ENCODE data around the gene IRF4.

Gene IRF4

DNA sequence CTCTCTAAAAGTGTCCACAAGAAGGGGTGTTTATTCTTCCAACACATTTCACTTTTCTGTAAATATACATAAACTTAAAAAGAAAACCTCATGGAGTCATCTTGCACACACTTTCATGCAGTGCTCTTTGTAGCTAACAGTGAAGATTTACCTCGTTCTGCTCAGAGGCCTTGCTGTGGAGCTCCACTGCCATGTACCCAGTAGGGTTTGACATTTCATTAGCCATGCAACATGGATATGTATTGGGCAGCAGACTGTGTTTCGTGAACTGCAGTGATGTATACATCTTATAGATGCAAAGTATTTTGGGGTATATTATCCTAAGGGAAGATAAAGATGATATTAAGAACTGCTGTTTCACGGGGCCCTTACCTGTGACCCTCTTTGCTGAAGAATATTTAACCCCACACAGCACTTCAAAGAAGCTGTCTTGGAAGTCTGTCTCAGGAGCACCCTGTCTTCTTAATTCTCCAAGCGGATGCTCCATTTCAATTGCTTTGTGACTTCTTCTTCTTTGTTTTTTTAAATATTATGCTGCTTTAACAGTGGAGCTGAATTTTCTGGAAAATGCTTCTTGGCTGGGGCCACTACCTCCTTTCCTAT lies 17.9 kb downstream of the IRF4 start:
- H2BK5ac ChIP-seq (ENCODE audit: low read depth, low read length, poor library complexity), result no peak overlapping the region
- H3K79me2 ChIP-seq (ENCODE audit: control insufficient read depth, insufficient read depth, low read length, poor library complexity), result no peaks in the 10 kb centered on the region
- H3K4me3 ChIP-seq (ENCODE audit: low read depth, low read length), result no peak overlapping the region
- no peak overlapping the region for H3K23ac ChIP-seq (ENCODE audit: low read length)
- H3K79me1 ChIP-seq (ENCODE audit: low read length), result no peaks in the 10 kb centered on the region
- no peak overlapping the region for H2BK120ac ChIP-seq (ENCODE audit: insufficient read depth, low read length, poor library complexity)
- H2AK5ac ChIP-seq (ENCODE audit: low read length), result no peak overlapping the region
- WGBS (ENCODE audit: extremely low coverage, insufficient coverage, insufficient read length), result no CpG with 5 or more reads among the region's 4 CpGs
- H3K36me3 ChIP-seq (ENCODE audit: control insufficient read depth in 1 of 2, insufficient read depth in 2 of 2, low read length in 2 of 2), result no peaks in the 10 kb centered on the region
- H4K8ac ChIP-seq (ENCODE audit: low read depth, low read length), result no peak overlapping the region
- H2AFZ ChIP-seq (ENCODE audit: insufficient read depth, low read length, poor library complexity), result no peak overlapping the region
- H3K9me3 ChIP-seq (ENCODE audit: insufficient read depth, low read depth, low read length), result peaks cover 4% of the 10 kb centered on the region
- H3K4ac ChIP-seq (ENCODE audit: low read depth, low read length), result no peak overlapping the region
- H2BK12ac ChIP-seq (ENCODE audit: low read length), result no peak overlapping the region
- no peaks in the 10 kb centered on the region for H3K4me1 ChIP-seq (ENCODE audit: control insufficient read depth in 1 of 2, insufficient read depth in 2 of 2, low read length in 2 of 2)
- no peaks in the 10 kb centered on the region for H3K27me3 ChIP-seq (ENCODE audit: insufficient read depth, low read length)
- no peak overlapping the region for H3K18ac ChIP-seq (ENCODE audit: low read length)
- no peak overlapping the region for H3K4me2 ChIP-seq (ENCODE audit: low read length)
- DNase-seq, result no peak
- no peak overlapping the region for H4K91ac ChIP-seq (ENCODE audit: low read depth, low read length)
- no peak overlapping the region for H3K27ac ChIP-seq (ENCODE audit: low read depth, low read length)
- H3K14ac ChIP-seq (ENCODE audit: low read length), result no peak overlapping the region
- no peak overlapping the region for H4K12ac ChIP-seq (ENCODE audit: low read depth, low read length)
- no peak overlapping the region for H3K9ac ChIP-seq (ENCODE audit: low read length)

- Histone ChIP-seq H2BK120ac (ENCODE audit: insufficient read depth, low read length, poor library complexity) (no peak overlapping the region), H3K4me1 (ENCODE audit: control insufficient read depth in 1 of 2, insufficient read depth in 2 of 2, low read length in 2 of 2) (no peaks in the 10 kb centered on the region), H4K8ac (ENCODE audit: low read depth, low read length) (no peak overlapping the region), H3K27me3 (ENCODE audit: insufficient read depth, low read length) (no peaks in the 10 kb centered on the region), H4K91ac (ENCODE audit: low read depth, low read length) (no peak overlapping the region), H3K36me3 (ENCODE audit: control insufficient read depth in 1 of 2, insufficient read depth in 2 of 2, low read length in 2 of 2) (no peaks in the 10 kb centered on the region), H4K12ac (ENCODE audit: low read depth, low read length) (no peak overlapping the region), H3K18ac (ENCODE audit: low read length) (no peak overlapping the region), H3K14ac (ENCODE audit: low read length) (no peak overlapping the region), H2AFZ (ENCODE audit: insufficient read depth, low read length, poor library complexity) (no peak overlapping the region), H2AK5ac (ENCODE audit: low read length) (no peak overlapping the region), H3K23ac (ENCODE audit: low read length) (no peak overlapping the region), H3K27ac (ENCODE audit: low read depth, low read length) (no peak overlapping the region), H2BK12ac (ENCODE audit: low read length) (no peak overlapping the region), H3K79me2 (ENCODE audit: control insufficient read depth, insufficient read depth, low read length, poor library complexity) (no peaks in the 10 kb centered on the region), H3K4me3 (ENCODE audit: low read depth, low read length) (no peak overlapping the region), H3K79me1 (ENCODE audit: low read length) (no peaks in the 10 kb centered on the region), H3K4me2 (ENCODE audit: low read length) (no peak overlapping the region), H3K4ac (ENCODE audit: low read depth, low read length) (no peak overlapping the region), H2BK5ac (ENCODE audit: low read depth, low read length, poor library complexity) (no peak overlapping the region), H3K9me3 (ENCODE audit: insufficient read depth, low read depth, low read length) (no peaks in the 10 kb centered on the region), H3K9ac (ENCODE audit: low read length) (no peak overlapping the region)
- WGBS (ENCODE audit: extremely low coverage, insufficient coverage, insufficient read length), result no CpG with 5 or more reads among the region's 15 CpGs
- no peak for DNase-seq
Measured at GRCh38 chr6:410555-411395, 19.2 kb downstream of the IRF4 start.

DNA sequence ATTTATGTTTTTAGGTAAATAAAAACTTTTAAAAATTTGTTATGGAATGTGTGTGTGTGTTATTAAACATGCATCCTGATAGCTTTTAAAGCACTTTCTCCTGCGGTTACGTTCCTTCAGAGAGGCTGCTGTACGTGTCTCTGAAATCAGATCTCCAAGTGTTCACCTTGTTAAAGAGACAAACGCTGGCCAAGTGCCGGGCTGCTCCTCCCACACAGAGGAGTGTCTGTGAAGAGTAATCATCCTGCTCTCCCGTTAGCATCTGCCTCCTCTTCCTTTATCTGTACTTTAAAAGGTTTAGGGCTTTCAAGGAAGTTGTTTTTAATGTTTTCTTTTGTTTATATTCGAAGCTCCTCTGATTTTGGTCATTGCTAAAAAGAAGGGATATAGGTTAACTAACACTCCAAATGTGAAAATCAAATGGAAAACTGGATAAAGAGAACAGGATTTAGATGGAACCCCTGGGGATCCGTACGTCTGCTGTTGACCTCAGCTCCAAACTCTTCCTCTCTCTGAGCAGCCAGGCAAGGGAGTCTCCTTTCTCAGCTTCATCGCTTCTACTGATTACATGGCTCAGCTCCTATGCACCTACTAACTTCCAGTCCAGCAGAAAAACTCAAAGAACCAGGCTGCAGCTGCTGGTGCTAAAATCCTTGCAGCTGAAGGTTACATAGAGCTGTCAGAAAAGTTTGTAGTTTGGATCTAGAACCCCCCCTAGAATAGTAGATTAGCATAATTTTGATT lies 20.0 kb downstream of the IRF4 start:
- Histone ChIP-seq H3K4me3 (ENCODE audit: low read depth, low read length) (no peak overlapping the region), H3K23ac (ENCODE audit: low read length) (no peak overlapping the region), H3K14ac (ENCODE audit: low read length) (no peak overlapping the region), H3K4me2 (ENCODE audit: low read length) (no peak overlapping the region), H2BK12ac (ENCODE audit: low read length) (no peak overlapping the region), H2BK120ac (ENCODE audit: insufficient read depth, low read length, poor library complexity) (no peak overlapping the region), H3K9me3 (ENCODE audit: insufficient read depth, low read depth, low read length) (no peaks in the 10 kb centered on the region), H3K9ac (ENCODE audit: low read length) (no peak overlapping the region), H4K12ac (ENCODE audit: low read depth, low read length) (no peak overlapping the region), H3K4ac (ENCODE audit: low read depth, low read length) (no peak overlapping the region), H3K27ac (ENCODE audit: low read depth, low read length) (no peak overlapping the region), H3K4me1 (ENCODE audit: control insufficient read depth in 1 of 2, insufficient read depth in 2 of 2, low read length in 2 of 2) (no peaks in the 10 kb centered on the region), H2AK5ac (ENCODE audit: low read length) (no peak overlapping the region), H3K36me3 (ENCODE audit: control insufficient read depth in 1 of 2, insufficient read depth in 2 of 2, low read length in 2 of 2) (no peaks in the 10 kb centered on the region), H4K91ac (ENCODE audit: low read depth, low read length) (no peak overlapping the region), H3K18ac (ENCODE audit: low read length) (no peak overlapping the region), H2AFZ (ENCODE audit: insufficient read depth, low read length, poor library complexity) (no peak overlapping the region), H4K8ac (ENCODE audit: low read depth, low read length) (no peak overlapping the region), H3K27me3 (ENCODE audit: insufficient read depth, low read length) (no peaks in the 10 kb centered on the region), H3K79me1 (ENCODE audit: low read length) (no peaks in the 10 kb centered on the region), H3K79me2 (ENCODE audit: control insufficient read depth, insufficient read depth, low read length, poor library complexity) (no peaks in the 10 kb centered on the region), H2BK5ac (ENCODE audit: low read depth, low read length, poor library complexity) (no peak overlapping the region)
- no peak for DNase-seq
- WGBS (ENCODE audit: extremely low coverage, insufficient coverage, insufficient read length), result no CpG with 5 or more reads among the region's 10 CpGs

- Histone ChIP-seq H2BK5ac (ENCODE audit: low read depth, low read length, poor library complexity) (no peak overlapping the region), H3K4ac (ENCODE audit: low read depth, low read length) (no peak overlapping the region), H3K18ac (ENCODE audit: low read length) (no peak overlapping the region), H3K4me1 (ENCODE audit: control insufficient read depth in 1 of 2, insufficient read depth in 2 of 2, low read length in 2 of 2) (no peaks in the 10 kb centered on the region), H3K4me2 (ENCODE audit: low read length) (no peak overlapping the region), H3K23ac (ENCODE audit: low read length) (no peak overlapping the region), H3K4me3 (ENCODE audit: low read depth, low read length) (no peak overlapping the region), H2BK120ac (ENCODE audit: insufficient read depth, low read length, poor library complexity) (no peak overlapping the region), H3K79me2 (ENCODE audit: control insufficient read depth, insufficient read depth, low read length, poor library complexity) (no peaks in the 10 kb centered on the region), H3K36me3 (ENCODE audit: control insufficient read depth in 1 of 2, insufficient read depth in 2 of 2, low read length in 2 of 2) (no peaks in the 10 kb centered on the region), H3K27me3 (ENCODE audit: insufficient read depth, low read length) (no peaks in the 10 kb centered on the region), H4K8ac (ENCODE audit: low read depth, low read length) (no peak overlapping the region), H3K14ac (ENCODE audit: low read length) (no peak overlapping the region), H2BK12ac (ENCODE audit: low read length) (no peak overlapping the region), H4K12ac (ENCODE audit: low read depth, low read length) (no peak overlapping the region), H3K9ac (ENCODE audit: low read length) (no peak overlapping the region), H4K91ac (ENCODE audit: low read depth, low read length) (no peak overlapping the region), H3K9me3 (ENCODE audit: insufficient read depth, low read depth, low read length) (no peaks in the 10 kb centered on the region), H2AK5ac (ENCODE audit: low read length) (no peak overlapping the region), H2AFZ (ENCODE audit: insufficient read depth, low read length, poor library complexity) (no peak overlapping the region), H3K79me1 (ENCODE audit: low read length) (no peaks in the 10 kb centered on the region), H3K27ac (ENCODE audit: low read depth, low read length) (no peak overlapping the region)
- no peak for DNase-seq
- no CpG with 5 or more reads among the region's 3 CpGs for WGBS (ENCODE audit: extremely low coverage, insufficient coverage, insufficient read length)
Measured at GRCh38 chr6:412146-412886, 20.8 kb downstream of the IRF4 start.

Measured in trophoblast cell (in vitro differentiated cells and primary cell).